ENCODE measurements around the gene GXYLT2. TPM values are rescaled to one million over a fixed set of nuclear protein-coding genes. Genes with fewer than 3 reads are reported as not detected.
"Not testable (repeated sequence)": the region's sequence is repeated elsewhere in the genome, so short reads cannot be mapped to it uniquely, and the experiment has no call there.

The GXYLT2 gene
- total RNA-seq, 2 experiments from 2014 or later, result 0.08 TPM; not detected in 1

- H3K36me3 Mint-ChIP-seq (ENCODE audit: low read depth), result no peaks in the 10 kb centered on the region
- intact Hi-C loops (cut with DNase I, micrococcal nuclease), result no loop called here
- H3K27me3 Mint-ChIP-seq, result no peaks in the 10 kb centered on the region
- peaks cover 0 to 8% of the 10 kb centered on the region in 2 experiments for H3K27me3 ChIP-seq (ENCODE audit: control insufficient read depth in 1 of 2, insufficient read depth in 2 of 2, low read length in 2 of 2)
- H3K4me1 Mint-ChIP-seq (ENCODE audit: low read depth), result no peaks in the 10 kb centered on the region
- ATAC-seq (ENCODE audit: poor library complexity) (no peak), DNase-seq (no peak)
- no peak overlapping the region for H3K4me3 Mint-ChIP-seq
- ChIA-PET CTCF (no interaction called here), POLR2A (no interaction called here)
- H3K4me3 ChIP-seq (ENCODE audit: low read length), result no peak overlapping the region
- TF ChIP-seq, protein P1, sequence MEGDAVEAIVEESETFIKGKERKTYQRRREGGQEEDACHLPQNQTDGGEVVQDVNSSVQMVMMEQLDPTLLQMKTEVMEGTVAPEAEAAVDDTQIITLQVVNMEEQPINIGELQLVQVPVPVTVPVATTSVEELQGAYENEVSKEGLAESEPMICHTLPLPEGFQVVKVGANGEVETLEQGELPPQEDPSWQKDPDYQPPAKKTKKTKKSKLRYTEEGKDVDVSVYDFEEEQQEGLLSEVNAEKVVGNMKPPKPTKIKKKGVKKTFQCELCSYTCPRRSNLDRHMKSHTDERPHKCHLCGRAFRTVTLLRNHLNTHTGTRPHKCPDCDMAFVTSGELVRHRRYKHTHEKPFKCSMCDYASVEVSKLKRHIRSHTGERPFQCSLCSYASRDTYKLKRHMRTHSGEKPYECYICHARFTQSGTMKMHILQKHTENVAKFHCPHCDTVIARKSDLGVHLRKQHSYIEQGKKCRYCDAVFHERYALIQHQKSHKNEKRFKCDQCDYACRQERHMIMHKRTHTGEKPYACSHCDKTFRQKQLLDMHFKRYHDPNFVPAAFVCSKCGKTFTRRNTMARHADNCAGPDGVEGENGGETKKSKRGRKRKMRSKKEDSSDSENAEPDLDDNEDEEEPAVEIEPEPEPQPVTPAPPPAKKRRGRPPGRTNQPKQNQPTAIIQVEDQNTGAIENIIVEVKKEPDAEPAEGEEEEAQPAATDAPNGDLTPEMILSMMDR (IDR thresholded peaks at IDR 0.05), result no peak
- no peaks in the 10 kb centered on the region for H3K36me3 ChIP-seq (ENCODE audit: insufficient read depth, low read length)
- no peak overlapping the region for H3K27ac Mint-ChIP-seq
- H3K9me3 Mint-ChIP-seq, result no peaks in the 10 kb centered on the region
- no peaks in the 10 kb centered on the region for H3K9me3 ChIP-seq (ENCODE audit: control insufficient read depth in 1 of 2, insufficient read depth in 1 of 2, low read length in 2 of 2)
- H3K4me1 ChIP-seq (ENCODE audit: insufficient read depth, low read length), result no peaks in the 10 kb centered on the region
- H3K27ac ChIP-seq (ENCODE audit: low read depth in 1 of 2, low read length in 2 of 2), result no peak overlapping the region
Observed at GRCh38 chr3:72916250-72916649, 28.4 kb downstream of the GXYLT2 start.

DNA sequence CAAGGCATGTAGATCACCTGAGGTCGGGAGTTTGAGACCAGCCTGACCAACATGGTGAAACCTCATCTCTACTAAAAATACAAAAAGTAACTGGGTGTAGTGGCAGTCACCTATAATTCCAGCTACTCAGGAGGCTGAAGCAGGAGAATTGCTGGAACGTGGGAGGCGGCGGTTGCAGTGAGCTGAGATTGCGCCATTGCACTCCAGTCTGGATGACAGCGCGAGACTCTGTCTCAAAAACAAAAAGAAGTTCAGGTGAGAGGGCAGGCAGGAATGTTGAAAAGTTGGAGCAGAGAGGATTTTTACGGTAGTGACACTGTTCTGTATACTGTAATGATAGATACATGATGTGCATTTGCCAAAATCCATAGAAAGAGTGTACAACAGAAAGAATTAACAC is 31.7 kb downstream of the GXYLT2 start:
- H3K27ac Mint-ChIP-seq, result no peak overlapping the region
- CTCF ChIA-PET, result no interaction called here
- H3K27me3 Mint-ChIP-seq, result peaks cover 7% of the 10 kb centered on the region
- H3K9me3 Mint-ChIP-seq, result no peaks in the 10 kb centered on the region
- POLR2A ChIA-PET, result no interaction called here
- no peaks in the 10 kb centered on the region for H3K36me3 ChIP-seq (ENCODE audit: insufficient read depth, low read length)
- no peak overlapping the region for H3K4me3 Mint-ChIP-seq
- no peak for ATAC-seq (ENCODE audit: poor library complexity)
- H3K4me1 Mint-ChIP-seq (ENCODE audit: low read depth), result no peaks in the 10 kb centered on the region
- no peaks in the 10 kb centered on the region for H3K9me3 ChIP-seq (ENCODE audit: control insufficient read depth in 1 of 2, insufficient read depth in 1 of 2, low read length in 2 of 2)
- intact Hi-C loops (cut with DNase I, micrococcal nuclease), result no loop called here
- no peak for DNase-seq
- no peaks in the 10 kb centered on the region for H3K4me1 ChIP-seq (ENCODE audit: insufficient read depth, low read length)
- H3K27ac ChIP-seq (ENCODE audit: low read depth in 1 of 2, low read length in 2 of 2), result no peak overlapping the region
- no peak overlapping the region for H3K4me3 ChIP-seq (ENCODE audit: low read length)
- TF ChIP-seq, protein P1 (IDR thresholded peaks at IDR 0.05), result no peak
- H3K27me3 ChIP-seq (ENCODE audit: control insufficient read depth in 1 of 2, insufficient read depth in 2 of 2, low read length in 2 of 2), result peaks cover 0 to 8% of the 10 kb centered on the region in 2 experiments
- no peaks in the 10 kb centered on the region for H3K36me3 Mint-ChIP-seq (ENCODE audit: low read depth)

DNA sequence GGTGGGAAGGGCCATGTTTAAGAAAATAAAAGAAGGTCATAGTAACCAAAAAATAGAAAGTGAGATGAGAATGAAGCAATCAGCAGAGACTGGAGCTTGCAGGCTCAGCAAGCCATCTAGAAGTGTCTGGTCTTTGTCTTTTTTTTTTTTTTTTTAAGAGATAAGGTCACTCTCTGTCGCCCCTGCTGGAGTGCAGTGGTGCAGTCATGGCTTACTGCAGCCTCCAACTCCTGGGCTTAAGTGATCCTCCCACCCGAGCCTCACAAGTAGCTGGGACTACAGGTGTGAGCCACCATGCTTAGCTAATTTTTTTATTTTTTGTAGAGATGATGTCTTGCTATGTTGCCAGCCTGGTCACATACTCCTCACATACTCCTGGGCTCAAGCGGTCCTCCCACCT is 36.2 kb downstream of the GXYLT2 start:
- Mint-ChIP-seq H3K27ac (no peak overlapping the region), H3K4me1 (ENCODE audit: low read depth) (no peaks in the 10 kb centered on the region), H3K27me3 (peaks cover 7% of the 10 kb centered on the region), H3K9me3 (no peaks in the 10 kb centered on the region), H3K4me3 (no peak overlapping the region), H3K36me3 (ENCODE audit: low read depth) (no peaks in the 10 kb centered on the region)
- ATAC-seq (ENCODE audit: poor library complexity) (no peak), DNase-seq (peak in 1 of 14 experiments; percentile 1)
- ChIA-PET CTCF (no interaction called here), POLR2A (no interaction called here)
- Histone ChIP-seq H3K27me3 (ENCODE audit: control insufficient read depth in 1 of 2, insufficient read depth in 2 of 2, low read length in 2 of 2) (no peaks in the 10 kb centered on the region), H3K36me3 (ENCODE audit: insufficient read depth, low read length) (no peaks in the 10 kb centered on the region), H3K4me1 (ENCODE audit: insufficient read depth, low read length) (no peaks in the 10 kb centered on the region), H3K27ac (ENCODE audit: low read depth in 1 of 2, low read length in 2 of 2) (no peak overlapping the region), H3K9me3 (ENCODE audit: control insufficient read depth in 1 of 2, insufficient read depth in 1 of 2, low read length in 2 of 2) (peaks cover 0 to 3% of the 10 kb centered on the region in 2 experiments), H3K4me3 (ENCODE audit: low read length) (no peak overlapping the region)
- TF ChIP-seq, protein P1 (IDR thresholded peaks at IDR 0.05), result no peak
- intact Hi-C loops (cut with DNase I, micrococcal nuclease), result no loop called here

DNA sequence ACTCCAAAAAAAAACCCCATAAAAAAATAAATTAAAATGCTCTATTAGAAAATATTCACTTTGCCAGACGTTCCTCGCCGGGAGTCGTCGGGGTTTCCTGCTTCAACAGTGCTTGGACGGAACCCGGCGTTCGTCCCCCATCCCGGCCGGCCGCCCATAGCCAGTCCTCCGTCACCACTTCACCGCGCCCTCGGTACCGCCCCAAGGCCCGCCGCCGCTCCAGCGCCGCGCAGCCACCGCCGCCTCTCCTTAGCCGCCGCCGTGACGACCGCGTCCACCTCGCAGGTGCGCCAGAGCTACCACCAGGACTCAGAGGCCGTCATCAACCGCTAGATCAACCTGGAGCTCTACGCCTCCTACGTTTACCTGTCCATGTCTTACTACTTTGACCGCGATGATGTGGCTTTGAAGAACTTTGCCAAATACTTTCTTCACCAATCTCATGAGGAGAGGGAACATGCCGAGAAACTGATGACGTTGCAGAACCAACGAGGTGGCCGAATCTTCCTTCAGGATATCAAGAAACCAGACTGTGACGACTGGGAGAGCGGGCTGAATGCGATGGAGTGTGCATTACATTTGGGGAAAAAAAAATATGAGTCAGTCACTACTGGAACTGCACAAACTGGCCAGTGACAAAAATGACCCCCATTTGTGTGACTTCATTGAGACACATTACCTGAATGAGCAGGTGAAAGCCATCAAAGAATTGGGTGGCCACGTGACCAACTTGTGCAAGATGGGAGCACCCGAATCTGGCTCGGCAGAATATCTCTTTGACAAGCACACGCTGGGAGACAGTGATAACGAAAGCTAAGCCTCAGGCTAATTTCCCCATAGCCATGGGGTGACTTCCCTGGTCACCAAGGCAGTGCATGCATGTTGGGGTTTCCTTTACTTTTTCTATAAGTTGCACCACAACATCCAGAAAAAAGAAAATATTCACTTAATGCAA is 41.2 kb downstream of the GXYLT2 start:
- intact Hi-C loops (cut with DNase I, micrococcal nuclease); H3K27ac ChIP-seq (ENCODE audit: low read depth in 1 of 2, low read length in 2 of 2); H3K9me3 Mint-ChIP-seq; H3K9me3 ChIP-seq (ENCODE audit: control insufficient read depth in 1 of 2, insufficient read depth in 1 of 2, low read length in 2 of 2); H3K4me1 Mint-ChIP-seq (ENCODE audit: low read depth); H3K27me3 ChIP-seq (ENCODE audit: control insufficient read depth in 1 of 2, insufficient read depth in 2 of 2, low read length in 2 of 2); H3K27ac Mint-ChIP-seq; CTCF ChIA-PET; H3K4me1 ChIP-seq (ENCODE audit: insufficient read depth, low read length); H3K4me3 Mint-ChIP-seq; DNase-seq; POLR2A ChIA-PET; ATAC-seq (ENCODE audit: poor library complexity); H3K36me3 ChIP-seq (ENCODE audit: insufficient read depth, low read length); H3K36me3 Mint-ChIP-seq (ENCODE audit: low read depth); H3K27me3 Mint-ChIP-seq; H3K4me3 ChIP-seq (ENCODE audit: low read length): not testable (repeated sequence)
